Right forelimb (tissue), 1 donor: Measurements from ENCODE around the gene OTOF.

Experiments
- DNase-seq: peaks from one replicate; pipeline ENCODE4 v3.0.0-alpha.2; 2018

OTOF gene

GRCh38 chr2:26477911-26478253, at the start of gene OTOF:
TSS of gene OTOF (minus strand) at chr2:26478124.
- peak; percentile 75 for DNase-seq

GRCh38 chr2:26526589-26526988, 48.7 kb upstream of the OTOF start:
- no peak for DNase-seq

DNA sequence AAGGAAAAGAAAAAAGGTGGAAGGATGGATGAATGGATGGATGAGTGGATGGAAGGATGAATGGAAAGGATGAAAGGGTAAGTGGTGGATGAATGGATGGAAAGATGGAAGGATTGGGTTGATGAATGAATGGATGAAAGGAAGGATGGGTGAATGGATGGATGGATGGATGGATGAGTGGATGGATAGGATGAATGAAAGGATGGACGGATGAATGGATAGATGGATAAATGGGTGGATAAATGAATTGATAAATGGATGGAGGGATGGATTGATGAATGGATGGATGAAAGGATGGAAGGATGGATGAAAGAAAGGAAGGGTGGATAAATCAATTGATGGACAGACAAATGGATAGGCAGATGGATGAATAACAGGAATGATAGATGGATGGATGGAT, 48.2 kb upstream of the OTOF start:
- no peak for DNase-seq

- no peak for DNase-seq
These were observed 45.8 kb upstream of the OTOF start for GRCh38 chr2:26523750-26524149.

DNA sequence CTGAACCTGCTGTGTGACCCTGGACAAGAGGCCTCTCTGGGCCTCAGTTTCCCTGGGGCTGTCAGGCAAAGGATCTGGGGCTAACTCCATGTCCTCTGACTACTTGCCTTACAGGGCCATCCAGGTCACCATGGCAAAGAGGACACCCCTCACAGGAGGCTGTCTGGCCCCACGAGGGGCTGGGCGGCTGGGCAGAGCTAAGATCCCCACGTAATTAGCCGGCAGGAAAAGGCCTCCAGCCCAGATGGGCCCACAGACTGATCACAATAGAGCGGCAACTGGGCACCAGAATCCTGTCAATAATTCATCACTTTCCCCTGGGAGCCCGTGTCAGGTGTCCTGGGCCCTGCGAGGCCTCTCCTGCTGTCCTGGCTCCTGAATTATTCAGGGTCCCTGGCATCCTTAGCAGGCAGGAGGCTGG, 44.8 kb upstream of the OTOF start:
- no peak for DNase-seq

GRCh38 chr2:26522325-26522724, 44.4 kb upstream of the OTOF start:
- no peak for DNase-seq

GRCh38 chr2:26521913-26522180, 43.9 kb upstream of the OTOF start:
- no peak for DNase-seq

DNA sequence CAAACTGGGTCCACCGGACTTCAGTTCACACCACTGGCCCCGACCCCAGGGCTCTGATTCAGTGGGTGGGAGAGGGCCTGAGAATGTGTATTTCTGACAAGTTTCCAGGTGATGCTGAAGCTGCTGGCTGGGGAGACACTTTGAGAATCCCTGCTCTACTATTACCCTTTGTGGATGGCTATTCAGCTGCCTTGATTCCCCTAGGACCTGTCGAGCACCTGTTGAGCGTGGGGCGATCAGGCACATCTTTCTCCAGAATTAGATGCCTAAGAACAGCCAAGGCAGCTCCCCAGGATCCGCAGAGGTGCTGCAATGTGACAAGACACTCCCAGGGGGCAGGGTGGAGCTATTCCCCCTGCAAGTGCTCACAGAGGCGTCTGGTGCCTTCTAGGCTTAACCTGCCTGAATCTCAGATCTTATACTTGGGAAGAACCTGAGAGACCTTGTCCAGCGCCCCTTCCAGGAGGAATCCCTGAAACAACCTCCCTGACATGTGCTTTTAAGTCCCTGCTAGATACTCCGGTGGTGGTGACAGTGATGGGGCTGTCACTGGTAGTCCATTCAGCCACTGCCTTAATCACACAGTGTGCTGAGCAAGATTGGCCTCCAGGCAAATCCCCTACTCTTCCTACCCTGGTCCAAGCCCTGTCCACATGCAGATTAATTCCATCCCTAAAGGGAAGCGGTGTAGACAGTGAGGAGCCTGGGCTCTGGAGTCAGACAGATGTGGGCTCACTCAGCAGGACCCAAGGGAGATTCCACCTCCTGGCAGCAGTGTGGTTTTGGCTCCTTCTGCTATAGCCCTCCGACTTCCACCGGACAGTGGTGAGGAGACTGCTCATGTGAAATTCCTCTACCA, 43.4 kb upstream of the OTOF start:
- no peak for DNase-seq

- DNase-seq = no peak
These were observed 42.2 kb upstream of the OTOF start for GRCh38 chr2:26520148-26520449.

DNA sequence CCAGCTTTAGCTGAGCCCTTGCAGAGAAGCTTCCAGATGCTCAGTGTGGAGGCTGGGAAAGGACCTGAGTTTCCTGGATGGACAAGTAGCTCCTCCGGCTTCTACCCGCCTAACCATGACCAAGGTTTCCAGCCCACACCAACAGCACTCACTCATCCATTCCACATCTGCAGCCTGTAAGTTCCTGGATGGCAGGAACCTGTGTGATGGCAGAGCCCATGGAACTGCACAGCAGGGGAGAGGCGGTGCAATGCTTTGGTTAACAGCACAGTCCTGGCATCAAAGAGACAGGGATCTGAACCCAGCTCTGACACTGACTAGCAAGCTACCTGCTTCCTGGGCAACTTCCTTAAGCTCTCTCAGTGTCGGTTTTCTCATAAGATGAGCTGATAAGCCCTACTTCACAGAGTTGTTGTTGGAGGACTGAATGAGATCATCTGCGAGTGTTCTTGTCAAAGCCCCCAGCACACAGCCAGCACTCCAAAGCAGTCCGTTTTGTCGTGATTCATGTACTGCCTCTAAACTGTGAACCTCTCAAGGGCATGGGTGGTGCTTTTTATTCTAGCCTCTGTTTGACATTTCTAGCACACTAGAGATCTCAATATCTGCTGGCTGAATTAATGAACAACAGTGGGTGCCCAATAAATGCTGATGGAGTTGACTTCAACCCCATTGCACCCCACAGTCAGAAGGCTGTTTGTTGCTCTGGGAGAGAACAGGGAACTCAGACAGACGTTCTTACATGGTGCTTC, 41.6 kb upstream of the OTOF start:
- no peak for DNase-seq

GRCh38 chr2:26516781-26517180, 38.9 kb upstream of the OTOF start:
- DNase-seq = no peak

GRCh38 chr2:26516246-26516645, 38.3 kb upstream of the OTOF start:
- DNase-seq = no peak

DNA sequence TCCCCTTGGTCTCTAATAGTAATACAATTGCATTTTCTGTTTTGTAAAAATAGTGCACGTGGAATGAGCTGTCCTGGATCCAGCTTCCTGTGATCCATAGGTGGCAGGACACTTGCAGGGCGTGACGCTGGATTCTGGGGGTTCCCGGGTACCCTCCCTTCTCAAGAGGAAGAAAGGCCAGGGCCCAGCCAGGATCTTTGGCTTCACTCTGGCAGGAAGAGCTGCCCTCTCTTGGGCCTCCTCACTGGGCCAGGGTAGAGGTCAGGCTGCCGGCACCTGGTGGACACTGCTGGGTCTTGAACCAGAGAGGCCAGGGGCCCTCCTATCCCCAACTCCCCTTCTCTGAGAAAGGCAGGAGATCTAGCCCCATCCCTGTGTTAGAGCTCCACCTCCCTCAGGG, 37.8 kb upstream of the OTOF start:
- DNase-seq = no peak

DNA sequence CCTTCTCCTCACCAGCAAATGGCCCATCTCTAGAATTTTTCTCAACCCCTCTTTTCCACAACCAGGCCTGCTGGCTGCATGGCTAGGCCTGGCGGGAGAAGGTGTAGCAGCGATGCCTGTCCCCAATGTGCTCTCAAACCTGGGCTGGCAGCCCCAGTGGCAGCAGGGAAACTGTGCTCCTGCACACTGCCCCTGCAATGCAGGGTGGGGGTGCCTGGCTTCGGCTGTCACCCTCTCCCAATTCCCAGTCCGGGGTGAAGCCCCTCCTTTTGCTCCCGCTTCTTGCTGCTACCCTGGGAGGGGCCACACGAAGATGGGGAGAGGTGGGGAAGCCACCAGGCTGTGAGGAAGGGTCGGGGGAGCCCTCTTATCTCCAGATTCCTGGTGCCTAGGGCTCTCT, 36.1 kb upstream of the OTOF start:
- DNase-seq = no peak

GRCh38 chr2:26513261-26513660, 35.3 kb upstream of the OTOF start:
- DNase-seq = no peak

- no peak for DNase-seq
These were observed 33.5 kb upstream of the OTOF start for GRCh38 chr2:26511466-26511865.

DNA sequence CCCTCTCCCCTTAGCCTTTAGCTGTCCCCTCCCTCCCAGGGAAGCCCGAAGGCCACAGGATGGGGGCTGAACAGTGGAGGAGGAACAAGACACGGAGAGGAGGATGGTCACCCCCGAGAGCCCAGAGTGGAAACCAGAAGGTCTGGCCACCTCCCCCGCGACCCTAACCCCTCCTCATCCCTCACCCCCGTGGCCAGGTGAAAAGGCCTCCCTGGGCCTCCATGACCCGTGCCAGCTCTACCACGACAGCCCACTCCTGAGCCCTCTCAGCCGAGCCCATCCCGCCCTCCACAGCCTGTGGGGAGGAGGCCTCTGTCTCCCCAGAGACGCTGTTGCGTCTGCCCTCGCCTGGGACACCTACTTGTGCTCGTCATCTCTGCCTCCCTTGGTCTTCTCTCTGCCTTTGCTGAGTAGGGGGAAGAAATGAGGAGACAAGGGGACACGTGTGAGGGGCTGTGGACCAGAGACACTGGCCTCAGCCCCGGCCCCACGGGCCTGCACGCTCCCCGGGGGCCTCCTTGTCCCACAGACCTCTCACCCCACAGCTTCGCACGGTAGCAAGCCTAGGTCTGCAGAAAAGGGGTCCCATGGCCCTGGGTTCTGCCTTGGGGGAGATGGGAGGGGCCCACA, 32.5 kb upstream of the OTOF start:
- no peak for DNase-seq

DNA sequence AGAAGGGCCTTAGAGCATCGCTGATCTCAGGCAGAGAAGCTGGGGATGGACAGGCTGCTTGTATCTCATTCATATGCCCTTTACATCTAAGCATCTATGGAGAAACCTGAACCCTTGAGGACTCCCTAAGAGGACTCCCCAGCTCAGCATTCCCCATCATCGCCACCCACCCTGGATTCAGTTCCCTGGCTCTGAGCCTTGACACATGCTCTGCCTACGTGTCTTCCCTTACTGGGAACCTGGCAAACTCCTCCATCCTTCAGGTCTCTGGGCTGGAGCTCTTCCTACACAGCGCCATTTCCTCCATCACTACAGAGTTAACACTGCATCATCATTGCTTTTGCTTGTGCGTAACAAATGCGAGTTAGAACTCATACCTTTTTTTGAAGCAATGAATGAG, 31.2 kb upstream of the OTOF start:
- no peak for DNase-seq

- no peak for DNase-seq
These were observed 30.0 kb upstream of the OTOF start for GRCh38 chr2:26507932-26508331.

DNA sequence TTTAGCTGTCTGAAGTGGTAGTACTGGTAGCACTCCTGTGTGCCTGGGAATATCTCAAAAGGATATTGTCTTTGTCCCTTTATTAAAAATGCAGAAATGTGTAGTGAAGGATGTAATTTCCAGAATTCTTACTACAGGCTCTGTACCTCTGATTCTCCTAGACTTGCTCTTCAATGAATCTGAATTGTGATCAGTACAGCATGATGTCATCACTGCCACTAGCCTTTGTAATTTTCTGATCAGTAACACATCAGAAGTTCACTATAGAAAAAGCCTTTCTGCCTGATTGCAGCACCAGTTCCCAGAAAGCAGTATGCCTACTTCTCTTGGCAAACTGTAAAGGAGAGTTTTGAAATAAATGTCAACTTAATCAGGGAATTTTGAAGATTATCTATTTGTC, 29.2 kb upstream of the OTOF start:
- DNase-seq = no peak

DNA sequence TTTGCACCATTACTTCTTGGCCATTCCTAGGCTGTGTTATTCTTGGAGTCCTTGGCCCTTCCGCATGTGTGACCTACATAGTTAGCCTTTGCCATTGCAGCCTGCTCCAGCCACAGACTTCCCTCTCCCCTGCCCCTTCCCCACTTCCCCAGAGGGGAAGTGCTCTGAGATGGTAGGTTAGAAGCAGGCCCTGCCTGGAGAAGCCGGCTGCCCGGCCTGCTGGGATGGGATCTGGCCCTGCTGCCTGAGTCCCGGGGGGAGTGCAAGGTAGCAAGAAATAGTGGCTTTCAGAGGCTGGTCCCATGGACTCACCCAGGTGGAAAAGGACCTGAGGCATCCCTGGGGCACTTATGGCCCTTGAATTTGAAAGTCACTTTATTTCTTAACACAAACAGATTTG, 28.4 kb upstream of the OTOF start:
- DNase-seq = no peak

GRCh38 chr2:26504002-26504401, 26.1 kb upstream of the OTOF start:
- no peak for DNase-seq

- DNase-seq = peak; percentile 81
These were observed 25.4 kb upstream of the OTOF start for GRCh38 chr2:26503231-26503880.

DNA sequence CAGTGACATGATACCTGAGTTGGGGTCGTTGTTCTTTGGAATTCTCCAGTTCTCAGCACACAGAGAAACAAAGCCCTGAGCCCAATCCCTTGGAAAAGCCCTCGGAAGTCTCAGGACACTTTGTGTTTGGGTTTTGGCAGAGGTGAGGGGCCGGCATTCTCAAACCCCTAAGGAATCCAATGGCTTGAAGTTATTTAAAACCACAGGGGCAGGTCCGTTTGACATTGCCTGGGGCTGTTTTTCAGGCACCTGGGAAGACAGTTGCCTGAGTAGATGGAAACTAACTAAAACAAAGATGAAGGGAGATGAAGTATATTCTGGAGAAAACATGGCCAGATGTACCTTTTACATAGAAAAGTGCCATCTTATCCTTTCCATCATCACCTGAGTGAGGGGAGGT, 22.5 kb upstream of the OTOF start:
- no peak for DNase-seq
